ENCODE results near the gene FUBP1.

DNA sequence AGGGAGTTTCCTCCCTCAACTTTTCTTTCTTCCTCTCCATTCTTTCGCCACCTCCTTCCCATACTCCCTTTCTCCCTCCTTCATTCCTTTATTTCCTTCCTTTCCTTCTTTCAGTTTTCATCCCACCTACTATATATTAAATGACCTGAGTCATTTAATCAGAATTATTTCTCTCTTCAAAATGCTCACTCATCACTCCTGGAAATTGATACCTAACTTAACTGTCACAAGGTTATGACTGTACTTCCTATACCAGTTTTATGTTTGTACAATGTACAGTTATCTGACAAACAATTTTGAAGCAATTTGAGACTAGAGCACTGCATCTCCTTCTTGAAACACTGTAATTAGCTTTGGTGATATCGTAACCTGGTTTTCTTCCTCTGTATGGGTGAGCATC is 49.1 kb downstream of the FUBP1 start:
- TF ChIP-seq EZH2 (conservative IDR thresholded peaks at IDR 0.05; ENCODE audit: low read depth, low read length) (no peak), FOXA1 (IDR thresholded peaks at IDR 0.05) (no peak), FOXA1 (CRISPR knock-in tag; IDR thresholded peaks at IDR 0.05) (no peak), THAP11 (CRISPR knock-in tag; IDR thresholded peaks at IDR 0.05) (no peak), HDAC1 (CRISPR knock-in tag; IDR thresholded peaks at IDR 0.05) (no peak), POLR2G (IDR thresholded peaks at IDR 0.05; ENCODE audit: low read depth, low read length) (no peak), ZNF121 (CRISPR knock-in tag; IDR thresholded peaks at IDR 0.05) (no peak), SP1 (IDR thresholded peaks at IDR 0.05) (no peak), SP1 (CRISPR knock-in tag; IDR thresholded peaks at IDR 0.05) (no peak), POLR2A (IDR thresholded peaks at IDR 0.05; ENCODE audit: insufficient read depth in 1 of 2, low read depth in 2 of 2, low read length in 2 of 2) (no peak)
- TF ChIP-seq, protein P1, sequence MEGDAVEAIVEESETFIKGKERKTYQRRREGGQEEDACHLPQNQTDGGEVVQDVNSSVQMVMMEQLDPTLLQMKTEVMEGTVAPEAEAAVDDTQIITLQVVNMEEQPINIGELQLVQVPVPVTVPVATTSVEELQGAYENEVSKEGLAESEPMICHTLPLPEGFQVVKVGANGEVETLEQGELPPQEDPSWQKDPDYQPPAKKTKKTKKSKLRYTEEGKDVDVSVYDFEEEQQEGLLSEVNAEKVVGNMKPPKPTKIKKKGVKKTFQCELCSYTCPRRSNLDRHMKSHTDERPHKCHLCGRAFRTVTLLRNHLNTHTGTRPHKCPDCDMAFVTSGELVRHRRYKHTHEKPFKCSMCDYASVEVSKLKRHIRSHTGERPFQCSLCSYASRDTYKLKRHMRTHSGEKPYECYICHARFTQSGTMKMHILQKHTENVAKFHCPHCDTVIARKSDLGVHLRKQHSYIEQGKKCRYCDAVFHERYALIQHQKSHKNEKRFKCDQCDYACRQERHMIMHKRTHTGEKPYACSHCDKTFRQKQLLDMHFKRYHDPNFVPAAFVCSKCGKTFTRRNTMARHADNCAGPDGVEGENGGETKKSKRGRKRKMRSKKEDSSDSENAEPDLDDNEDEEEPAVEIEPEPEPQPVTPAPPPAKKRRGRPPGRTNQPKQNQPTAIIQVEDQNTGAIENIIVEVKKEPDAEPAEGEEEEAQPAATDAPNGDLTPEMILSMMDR (CRISPR knock-in tag; IDR thresholded peaks at IDR 0.05) = no peak
- TF ChIP-seq, protein P2, sequence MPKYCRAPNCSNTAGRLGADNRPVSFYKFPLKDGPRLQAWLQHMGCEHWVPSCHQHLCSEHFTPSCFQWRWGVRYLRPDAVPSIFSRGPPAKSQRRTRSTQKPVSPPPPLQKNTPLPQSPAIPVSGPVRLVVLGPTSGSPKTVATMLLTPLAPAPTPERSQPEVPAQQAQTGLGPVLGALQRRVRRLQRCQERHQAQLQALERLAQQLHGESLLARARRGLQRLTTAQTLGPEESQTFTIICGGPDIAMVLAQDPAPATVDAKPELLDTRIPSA (CRISPR knock-in tag; IDR thresholded peaks at IDR 0.05; ENCODE audit: borderline replicate concordance) = no peak
- TF ChIP-seq, protein P3, sequence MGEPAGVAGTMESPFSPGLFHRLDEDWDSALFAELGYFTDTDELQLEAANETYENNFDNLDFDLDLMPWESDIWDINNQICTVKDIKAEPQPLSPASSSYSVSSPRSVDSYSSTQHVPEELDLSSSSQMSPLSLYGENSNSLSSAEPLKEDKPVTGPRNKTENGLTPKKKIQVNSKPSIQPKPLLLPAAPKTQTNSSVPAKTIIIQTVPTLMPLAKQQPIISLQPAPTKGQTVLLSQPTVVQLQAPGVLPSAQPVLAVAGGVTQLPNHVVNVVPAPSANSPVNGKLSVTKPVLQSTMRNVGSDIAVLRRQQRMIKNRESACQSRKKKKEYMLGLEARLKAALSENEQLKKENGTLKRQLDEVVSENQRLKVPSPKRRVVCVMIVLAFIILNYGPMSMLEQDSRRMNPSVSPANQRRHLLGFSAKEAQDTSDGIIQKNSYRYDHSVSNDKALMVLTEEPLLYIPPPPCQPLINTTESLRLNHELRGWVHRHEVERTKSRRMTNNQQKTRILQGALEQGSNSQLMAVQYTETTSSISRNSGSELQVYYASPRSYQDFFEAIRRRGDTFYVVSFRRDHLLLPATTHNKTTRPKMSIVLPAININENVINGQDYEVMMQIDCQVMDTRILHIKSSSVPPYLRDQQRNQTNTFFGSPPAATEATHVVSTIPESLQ (CRISPR knock-in tag; conservative IDR thresholded peaks at IDR 0.05) = no peak
